HFFc6 (cell line): ENCODE measurements around the gene GOLGA5. TPM values are rescaled to one million over a fixed set of nuclear protein-coding genes. Genes with fewer than 3 reads are reported as not detected.

Experiments
- DNase-seq: peaks from one replicate; pipeline ENCODE4 v3.0.0-alpha.2; 2018
- H3K27ac Mint-ChIP-seq: 2 replicates; pipeline ENCODE4 v1.8.0; 2020; ENCODE audit warnings: mild to moderate bottlenecking, mixed read lengths
- H3K27me3 Mint-ChIP-seq: 2 replicates; pipeline ENCODE4 v1.8.0; 2021; ENCODE audit warnings: mild to moderate bottlenecking, moderate library complexity, mixed read lengths; ENCODE audit not compliant: insufficient read depth
- H3K36me3 Mint-ChIP-seq: 2 replicates; pipeline ENCODE4 v1.8.0; 2021; ENCODE audit warnings: low read depth, mixed read lengths
- H3K4me1 Mint-ChIP-seq: 2 replicates; pipeline ENCODE4 v1.8.0; 2020; ENCODE audit warnings: low read depth, mixed read lengths
- H3K4me3 Mint-ChIP-seq: 2 replicates; pipeline ENCODE4 v1.8.0; 2020; ENCODE audit warnings: mild to moderate bottlenecking, moderate library complexity, mixed read lengths
- H3K9me3 Mint-ChIP-seq: 2 replicates; pipeline ENCODE4 v1.8.0; 2020; ENCODE audit warnings: mild to moderate bottlenecking, mixed read lengths
- CTCF ChIP-seq: fragments of 200-600 bp; sonication (generic); IDR thresholded peaks from 2 replicates; pipeline ENCODE4 v1.5.0; 2021; ENCODE audit warnings: antibody characterized with exemption, mild to moderate bottlenecking
- total RNA-seq, 6 experiments: library from RNA; stranded (reverse); fragmentation: NEBNext Ultra II Directional; extraction: Animal tissue kit (Norgen Biotek cat#: 25700); gene quantifications; 2 replicates in 1 of 6; 3 replicates in 5 of 6; pipeline ENCODE4 v1.2.3, GENCODE V29; 2021

GOLGA5 gene
- total RNA-seq, 6 experiments from 2014 or later, result 41.1 to 50.7 (median 48.3) TPM

- Mint-ChIP-seq H3K4me1 (no peaks in the 10 kb centered on the region), H3K9me3 (no peaks in the 10 kb centered on the region), H3K36me3 (no peaks in the 10 kb centered on the region), H3K4me3 (no peak overlapping the region), H3K27ac (no peak overlapping the region), H3K27me3 (peaks cover 37% of the 10 kb centered on the region)
- DNase-seq, result no peak
- no peak for TF ChIP-seq CTCF
These were observed 86.2 kb downstream of the GOLGA5 start for GRCh38 chr14:92880351-92880750.

- H3K27ac Mint-ChIP-seq, result no peak overlapping the region
- peak; percentile 19 for DNase-seq
- no peaks in the 10 kb centered on the region for H3K4me1 Mint-ChIP-seq
- H3K27me3 Mint-ChIP-seq, result peaks cover 42% of the 10 kb centered on the region
- peak; percentile 49; the same call in 1 of the 2 replicates for TF ChIP-seq CTCF
- H3K9me3 Mint-ChIP-seq, result no peaks in the 10 kb centered on the region
- H3K36me3 Mint-ChIP-seq, result no peaks in the 10 kb centered on the region
- H3K4me3 Mint-ChIP-seq, result no peak overlapping the region
These were observed 86.7 kb downstream of the GOLGA5 start for GRCh38 chr14:92880851-92881250.

- H3K27me3 Mint-ChIP-seq, result peaks cover 35% of the 10 kb centered on the region
- no peaks in the 10 kb centered on the region for H3K9me3 Mint-ChIP-seq
- TF ChIP-seq CTCF, result no peak
- H3K36me3 Mint-ChIP-seq, result no peaks in the 10 kb centered on the region
- H3K4me1 Mint-ChIP-seq, result no peaks in the 10 kb centered on the region
- DNase-seq, result no peak
- H3K27ac Mint-ChIP-seq, result no peak overlapping the region
- no peak overlapping the region for H3K4me3 Mint-ChIP-seq
These were observed 89.0 kb downstream of the GOLGA5 start for GRCh38 chr14:92883066-92883465.

- Mint-ChIP-seq H3K4me1 (no peaks in the 10 kb centered on the region), H3K4me3 (no peak overlapping the region)
These were observed 90.3 kb downstream of the GOLGA5 start for GRCh38 chr14:92884410-92884809.

GRCh38 chr14:92885279-92886061 lies 91.4 kb downstream of the GOLGA5 start:
- no peak overlapping the region for H3K4me3 Mint-ChIP-seq
- peaks cover 36% of the 10 kb centered on the region for H3K27me3 Mint-ChIP-seq
- H3K9me3 Mint-ChIP-seq, result no peaks in the 10 kb centered on the region
- no peaks in the 10 kb centered on the region for H3K4me1 Mint-ChIP-seq
- TF ChIP-seq CTCF, result no peak
- no peak overlapping the region for H3K27ac Mint-ChIP-seq
- DNase-seq, result no peak
- H3K36me3 Mint-ChIP-seq, result no peaks in the 10 kb centered on the region

More at GRCh38 chr14:92884410-92884809, 90.3 kb downstream of the GOLGA5 start:
- H3K27me3 Mint-ChIP-seq, result peaks cover 34% of the 10 kb centered on the region
- no peaks in the 10 kb centered on the region for H3K9me3 Mint-ChIP-seq
- TF ChIP-seq CTCF, result no peak
- no peak for DNase-seq
- H3K27ac Mint-ChIP-seq, result no peak overlapping the region
- no peaks in the 10 kb centered on the region for H3K36me3 Mint-ChIP-seq
